Daoy (cell line): ENCODE data around the gene ARHGAP6. TPM values are rescaled to one million over a fixed set of nuclear protein-coding genes. Genes with fewer than 3 reads are reported as not detected.
"Not testable (repeated sequence)": the region's sequence is repeated elsewhere in the genome, so short reads cannot be mapped to it uniquely, and the experiment has no call there.

Source experiments
- DNase-seq: peaks from one replicate; pipeline ENCODE4 v3.0.0-alpha.2; 2015; ENCODE audit warnings: low read depth
- total RNA-seq: library from RNA; depleted of rRNA; stranded (reverse); fragments of >200 nt; shearing (Covaris generic); gene quantifications from 2 replicates; pipeline ENCODE4 v1.2.3, GENCODE V29; 2014

Gene ARHGAP6
- total RNA-seq, 1 experiment from 2014 or later = not detected

GRCh38 chrX:11235377-11235776, 430.3 kb downstream of the ARHGAP6 start:
- not testable (repeated sequence) for DNase-seq

GRCh38 chrX:11215191-11215921, 450.4 kb downstream of the ARHGAP6 start:
- no peak for DNase-seq

DNA sequence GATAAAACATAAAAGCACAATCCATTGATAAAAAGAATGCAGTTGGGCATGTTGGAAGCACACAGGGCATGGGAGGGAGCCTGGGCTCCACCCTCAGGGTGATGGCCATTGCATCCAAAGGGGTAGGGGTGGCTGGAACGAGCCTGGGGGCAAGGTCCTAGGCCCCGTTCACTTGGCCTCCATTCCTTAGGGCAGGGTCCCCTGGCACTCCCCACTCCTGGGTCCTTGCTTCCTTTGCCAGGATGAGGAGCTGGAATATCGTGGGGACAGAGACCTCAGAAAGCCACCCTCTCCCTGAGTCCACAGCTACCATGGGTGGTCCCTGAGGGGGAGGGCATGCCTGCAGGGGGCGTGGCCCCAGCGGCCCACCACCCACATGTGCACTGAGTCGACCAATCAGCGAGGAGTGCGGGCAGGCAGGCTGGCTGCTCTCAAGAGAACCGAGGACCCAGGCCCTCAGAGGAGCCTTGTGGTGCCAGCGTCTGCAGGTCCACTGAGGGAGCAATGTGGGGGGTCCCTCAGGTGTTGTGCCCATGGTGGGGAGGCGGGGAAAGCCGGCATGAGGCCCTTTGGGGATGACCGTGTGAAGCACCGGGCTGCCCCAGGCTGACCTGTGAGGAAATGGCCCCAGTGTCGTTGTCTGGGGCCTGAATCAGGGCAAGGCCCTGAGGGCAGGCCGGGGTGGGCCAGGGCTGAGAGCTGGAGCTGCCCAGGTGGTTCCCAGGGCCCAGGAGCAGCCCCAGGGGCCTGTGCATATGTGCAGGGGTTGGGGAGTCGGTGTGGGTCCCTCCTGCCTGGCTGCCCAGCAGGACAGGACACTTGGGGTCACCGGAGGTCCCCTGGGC, 451.2 kb downstream of the ARHGAP6 start:
- DNase-seq = no peak

DNA sequence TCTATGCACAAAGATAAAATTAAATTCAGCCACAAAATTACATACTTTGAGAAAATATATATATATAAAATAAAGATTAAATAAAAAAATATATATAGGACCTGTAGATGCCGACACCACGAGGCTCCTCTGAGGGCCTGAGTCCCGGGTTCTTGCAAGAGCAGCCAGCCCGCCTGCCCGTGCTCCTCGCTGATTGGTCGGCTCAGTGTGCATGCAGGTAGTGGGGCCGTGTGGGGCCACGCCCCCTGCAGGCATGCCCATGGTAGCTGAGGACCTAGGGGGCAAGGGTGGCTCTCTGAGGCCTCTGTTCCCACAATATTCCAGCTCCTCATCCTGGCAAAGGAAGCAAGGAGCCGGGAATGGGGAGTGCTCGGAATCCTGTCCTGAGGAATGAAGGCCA, 453.0 kb downstream of the ARHGAP6 start:
- no peak for DNase-seq

- DNase-seq = no peak
These were observed 455.3 kb downstream of the ARHGAP6 start for GRCh38 chrX:11210415-11210801.

GRCh38 chrX:11209798-11210414, 455.8 kb downstream of the ARHGAP6 start:
- no peak for DNase-seq

- DNase-seq = no peak
These were observed 459.0 kb downstream of the ARHGAP6 start for GRCh38 chrX:11206716-11207115.

GRCh38 chrX:11205796-11206195, 459.9 kb downstream of the ARHGAP6 start:
- DNase-seq = no peak

DNA sequence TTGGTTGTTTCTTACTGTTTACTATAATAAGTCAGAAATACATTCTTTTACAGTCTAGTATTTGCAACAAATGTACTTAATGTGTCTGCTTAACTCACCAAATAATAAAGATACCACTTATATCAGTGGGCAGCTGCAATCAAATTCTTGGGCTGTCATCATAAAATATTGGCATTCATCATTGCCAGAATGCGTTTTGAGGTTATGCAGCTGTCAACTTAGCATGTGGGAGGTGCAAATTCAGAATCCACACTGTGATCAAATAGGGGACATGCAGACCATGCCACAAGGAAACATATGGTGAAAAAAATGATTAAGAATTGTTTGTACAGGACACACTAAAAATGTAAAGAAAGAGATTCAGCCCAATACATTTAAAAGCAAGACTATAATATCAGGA, 468.0 kb downstream of the ARHGAP6 start:
- DNase-seq = no peak

GRCh38 chrX:11196476-11196875, 469.2 kb downstream of the ARHGAP6 start:
- DNase-seq = no peak

DNA sequence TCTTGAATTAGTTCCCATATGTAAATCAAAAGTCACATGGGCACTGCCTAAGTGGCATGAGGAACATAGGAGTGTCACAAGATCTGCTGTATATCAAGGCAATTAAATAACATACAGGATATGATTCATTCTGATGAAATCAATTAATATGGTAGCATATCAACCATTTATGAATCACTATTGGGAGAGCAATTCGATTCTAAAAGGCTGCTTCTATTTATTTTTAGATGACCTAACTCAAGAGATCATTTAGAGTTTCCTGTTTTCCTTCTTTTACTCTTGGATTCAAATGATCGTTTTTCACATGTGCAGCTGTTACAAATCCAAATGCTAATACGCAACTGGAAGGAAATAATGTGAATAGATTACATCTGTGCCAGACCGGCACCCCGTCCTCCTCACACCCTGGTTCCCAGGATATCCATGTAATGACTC, 472.7 kb downstream of the ARHGAP6 start:
- no peak for DNase-seq

DNA sequence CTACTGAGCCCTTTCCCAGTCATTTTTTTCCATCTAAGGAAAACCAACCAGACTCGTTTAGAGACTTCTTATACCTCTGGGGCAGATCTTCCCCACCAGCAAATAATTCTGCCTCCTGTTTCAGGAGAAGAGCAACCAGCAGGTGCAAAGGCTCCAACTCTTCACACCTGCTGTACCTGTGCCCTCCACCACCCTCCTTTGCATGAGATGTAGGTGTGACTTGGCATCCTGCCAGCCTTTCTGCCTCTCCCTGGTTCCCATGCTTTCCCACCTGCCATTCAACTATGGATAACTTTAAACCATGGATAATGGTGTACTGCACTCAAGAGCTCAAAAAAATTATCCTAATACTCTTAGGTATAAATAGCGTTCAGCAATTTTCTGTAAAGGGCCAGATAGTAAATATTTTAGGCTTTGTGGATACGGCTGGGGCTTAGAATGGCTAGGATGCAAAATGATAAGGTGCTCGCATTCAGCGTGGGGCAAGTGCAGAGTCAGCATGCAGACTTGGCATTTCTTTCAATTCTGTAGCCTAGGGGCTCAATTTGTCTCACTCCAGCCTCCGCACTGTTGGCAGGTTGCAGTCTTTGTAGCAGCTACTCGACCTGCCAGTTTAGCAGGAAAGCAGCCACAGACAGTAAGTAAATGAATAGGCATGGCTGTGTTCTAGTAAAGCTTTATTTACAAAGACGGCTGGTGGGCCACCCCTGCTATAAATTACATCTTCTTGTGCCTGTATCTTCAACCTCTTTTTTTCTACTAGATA, 474.8 kb downstream of the ARHGAP6 start:
- DNase-seq = no peak

- DNase-seq = no peak
These were observed 476.6 kb downstream of the ARHGAP6 start for GRCh38 chrX:11189097-11189496.

DNA sequence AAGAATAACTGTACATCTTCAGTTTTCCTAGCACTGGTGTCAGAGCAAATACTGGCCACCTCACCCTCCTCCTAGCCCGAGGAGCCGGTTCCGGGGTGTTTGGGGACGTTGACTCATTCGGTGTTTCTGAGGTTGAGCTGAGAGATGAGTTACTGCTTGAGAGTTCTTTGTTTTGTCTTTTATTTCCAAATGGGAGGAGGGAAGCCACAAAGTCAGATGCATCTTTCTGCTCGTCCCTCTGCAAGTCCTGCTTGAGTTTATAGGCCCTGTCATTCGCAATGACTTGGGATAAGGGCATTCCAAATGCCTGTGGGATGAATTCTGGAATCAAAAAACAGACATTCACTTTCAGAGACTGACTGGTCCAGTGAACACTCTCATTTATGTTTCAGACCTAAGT, 477.1 kb downstream of the ARHGAP6 start:
- peak; percentile 19 for DNase-seq

DNA sequence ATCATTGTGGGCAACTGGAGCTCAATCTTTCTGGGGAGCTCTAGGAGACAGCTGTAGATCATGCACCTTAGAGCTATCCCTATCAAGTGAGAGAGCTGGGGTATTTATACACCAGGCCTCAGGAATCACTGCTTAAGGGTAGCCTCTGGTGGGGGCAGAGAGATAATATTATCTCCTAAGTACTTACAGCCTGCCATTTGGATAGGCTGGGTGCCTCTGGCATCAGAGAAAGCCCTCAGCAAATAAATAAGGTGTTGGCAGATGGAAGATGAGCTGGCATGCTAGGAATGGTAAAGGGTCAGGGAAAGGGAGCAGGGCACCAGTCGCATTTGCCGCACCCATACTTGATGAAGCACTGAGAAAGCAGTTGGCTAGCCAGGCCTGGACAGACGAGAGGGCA, 478.7 kb downstream of the ARHGAP6 start:
- DNase-seq = no peak

DNA sequence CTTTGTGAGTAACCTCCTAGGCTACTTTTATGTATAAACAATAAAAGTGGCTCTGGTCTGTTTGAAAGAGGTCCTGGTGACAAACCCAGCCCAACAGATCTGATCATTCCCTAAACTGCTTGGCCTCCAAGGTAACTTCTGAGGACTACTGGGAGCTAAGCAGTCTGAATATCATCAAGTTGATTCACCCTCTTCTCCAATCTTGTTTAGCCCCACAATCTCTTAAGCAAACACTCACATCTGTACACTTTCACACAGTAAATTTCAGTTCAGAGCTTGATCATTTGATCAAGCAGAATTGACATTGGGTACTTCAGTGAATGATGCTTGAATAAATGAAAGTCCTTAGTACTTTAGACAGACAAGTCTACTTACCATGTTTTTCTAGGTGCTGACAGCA, 479.9 kb downstream of the ARHGAP6 start:
- no peak for DNase-seq

DNA sequence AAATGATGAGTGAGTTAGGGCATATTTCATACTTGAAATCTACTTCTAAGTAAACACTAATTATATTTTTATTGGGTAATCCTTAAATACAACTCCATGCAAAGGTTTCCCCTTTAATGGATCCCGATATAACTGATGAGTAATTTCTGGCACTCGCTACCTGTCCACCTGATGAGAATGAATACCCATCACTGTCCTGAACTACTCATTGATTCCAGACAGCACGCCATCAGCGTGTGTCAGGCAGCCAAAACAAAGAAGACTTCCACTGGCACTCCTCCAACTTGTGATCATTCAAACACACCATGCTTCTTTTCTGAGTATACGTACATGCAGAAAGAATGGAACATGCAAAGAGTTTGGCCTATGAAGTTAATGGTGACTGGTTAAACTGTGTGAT, 485.1 kb downstream of the ARHGAP6 start:
- DNase-seq = no peak

- DNase-seq = no peak
These were observed 493.3 kb downstream of the ARHGAP6 start for GRCh38 chrX:11172415-11172814.

GRCh38 chrX:11171956-11172355, 493.8 kb downstream of the ARHGAP6 start:
- no peak for DNase-seq

GRCh38 chrX:11164433-11164832, 501.3 kb downstream of the ARHGAP6 start:
- DNase-seq = no peak

DNA sequence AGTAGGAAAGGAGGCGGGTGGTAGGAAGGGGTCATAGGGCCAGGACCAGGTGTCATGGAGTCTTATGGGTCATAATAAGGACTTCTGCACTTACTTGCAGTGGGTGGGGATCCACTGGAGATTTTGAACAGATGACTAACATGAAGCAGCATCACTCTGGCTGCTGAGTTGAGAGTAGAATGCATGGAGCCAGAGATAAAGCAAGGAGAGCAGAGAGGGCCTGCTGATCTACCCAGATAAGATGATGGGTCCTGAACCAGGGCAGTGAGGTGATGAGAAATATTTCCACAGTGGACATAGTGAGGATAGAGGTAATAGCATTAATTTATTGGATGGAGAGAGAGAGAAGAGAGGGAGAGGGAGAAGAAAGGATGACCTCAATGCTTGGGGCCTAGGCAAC, 506.6 kb downstream of the ARHGAP6 start:
- no peak for DNase-seq
